ENCODE data around the gene ZNF837.
A peak's percentile ranks its signal among the peaks of the same experiment; 100 is the strongest.
"Not testable (repeated sequence)": the region's sequence is repeated elsewhere in the genome, so short reads cannot be mapped to it uniquely, and the experiment has no call there.

The ZNF837 gene

DNA sequence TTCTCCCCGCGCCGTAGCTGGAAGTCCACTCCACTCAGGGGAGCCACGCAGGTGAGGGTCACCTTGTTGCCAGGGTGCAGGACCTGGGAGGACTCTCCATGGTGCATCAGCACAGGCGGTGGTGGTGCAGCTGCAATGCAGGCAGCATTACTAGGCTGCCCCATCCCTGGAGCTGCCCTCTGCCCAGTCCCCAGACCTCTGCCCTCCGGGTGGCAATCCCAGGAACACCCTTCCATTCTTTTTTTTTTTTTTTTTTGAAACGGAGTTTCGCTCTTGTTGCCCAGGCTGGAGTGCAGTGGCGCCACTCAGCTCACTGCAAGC, 29.3 kb downstream of the ZNF837 start:
- TF ChIP-seq, protein P1, sequence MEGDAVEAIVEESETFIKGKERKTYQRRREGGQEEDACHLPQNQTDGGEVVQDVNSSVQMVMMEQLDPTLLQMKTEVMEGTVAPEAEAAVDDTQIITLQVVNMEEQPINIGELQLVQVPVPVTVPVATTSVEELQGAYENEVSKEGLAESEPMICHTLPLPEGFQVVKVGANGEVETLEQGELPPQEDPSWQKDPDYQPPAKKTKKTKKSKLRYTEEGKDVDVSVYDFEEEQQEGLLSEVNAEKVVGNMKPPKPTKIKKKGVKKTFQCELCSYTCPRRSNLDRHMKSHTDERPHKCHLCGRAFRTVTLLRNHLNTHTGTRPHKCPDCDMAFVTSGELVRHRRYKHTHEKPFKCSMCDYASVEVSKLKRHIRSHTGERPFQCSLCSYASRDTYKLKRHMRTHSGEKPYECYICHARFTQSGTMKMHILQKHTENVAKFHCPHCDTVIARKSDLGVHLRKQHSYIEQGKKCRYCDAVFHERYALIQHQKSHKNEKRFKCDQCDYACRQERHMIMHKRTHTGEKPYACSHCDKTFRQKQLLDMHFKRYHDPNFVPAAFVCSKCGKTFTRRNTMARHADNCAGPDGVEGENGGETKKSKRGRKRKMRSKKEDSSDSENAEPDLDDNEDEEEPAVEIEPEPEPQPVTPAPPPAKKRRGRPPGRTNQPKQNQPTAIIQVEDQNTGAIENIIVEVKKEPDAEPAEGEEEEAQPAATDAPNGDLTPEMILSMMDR (IDR thresholded peaks at IDR 0.05; ENCODE audit: insufficient read depth, missing control alignments): no peak
- no peak for DNase-seq (ENCODE audit: insufficient read length, low spot score)
- no peak for FAIRE-seq

DNA sequence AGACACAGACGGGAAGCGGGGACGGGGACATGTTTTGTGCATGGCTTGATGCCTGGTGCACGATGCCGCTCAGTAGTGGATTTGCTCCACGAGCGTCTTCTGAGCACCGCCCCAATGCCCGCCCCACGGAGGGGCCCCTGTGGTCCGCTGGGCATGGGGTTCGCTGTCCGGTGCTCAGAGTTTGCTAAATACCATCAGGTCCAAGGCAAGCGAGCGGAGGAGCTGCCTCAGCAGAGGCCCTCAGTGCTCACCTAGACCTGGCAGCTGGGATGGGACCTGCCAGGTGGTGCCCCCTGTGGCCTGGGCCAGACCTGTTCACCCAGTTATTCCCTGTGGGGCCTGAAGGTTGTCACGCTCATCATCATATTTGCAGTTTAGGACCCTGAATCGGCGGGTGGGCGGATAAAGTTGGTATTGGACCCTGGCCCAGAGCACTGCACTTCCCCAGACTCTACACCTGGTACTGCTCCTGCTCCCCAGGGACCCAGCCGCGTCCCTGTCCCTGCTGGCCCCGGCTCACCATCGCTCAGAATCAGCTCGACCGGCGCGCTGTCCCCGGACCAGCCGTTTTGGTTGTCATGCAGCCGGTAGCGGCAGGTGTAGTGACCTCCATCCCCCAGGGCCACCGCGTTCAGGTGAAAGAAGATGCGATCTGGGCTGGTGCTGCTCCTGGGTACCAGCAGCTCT, 29.8 kb downstream of the ZNF837 start:
- FAIRE-seq (no peak), DNase-seq (ENCODE audit: insufficient read length, low spot score) (no peak)
- TF ChIP-seq, protein P1 (IDR thresholded peaks at IDR 0.05; ENCODE audit: insufficient read depth, missing control alignments): no peak

DNA sequence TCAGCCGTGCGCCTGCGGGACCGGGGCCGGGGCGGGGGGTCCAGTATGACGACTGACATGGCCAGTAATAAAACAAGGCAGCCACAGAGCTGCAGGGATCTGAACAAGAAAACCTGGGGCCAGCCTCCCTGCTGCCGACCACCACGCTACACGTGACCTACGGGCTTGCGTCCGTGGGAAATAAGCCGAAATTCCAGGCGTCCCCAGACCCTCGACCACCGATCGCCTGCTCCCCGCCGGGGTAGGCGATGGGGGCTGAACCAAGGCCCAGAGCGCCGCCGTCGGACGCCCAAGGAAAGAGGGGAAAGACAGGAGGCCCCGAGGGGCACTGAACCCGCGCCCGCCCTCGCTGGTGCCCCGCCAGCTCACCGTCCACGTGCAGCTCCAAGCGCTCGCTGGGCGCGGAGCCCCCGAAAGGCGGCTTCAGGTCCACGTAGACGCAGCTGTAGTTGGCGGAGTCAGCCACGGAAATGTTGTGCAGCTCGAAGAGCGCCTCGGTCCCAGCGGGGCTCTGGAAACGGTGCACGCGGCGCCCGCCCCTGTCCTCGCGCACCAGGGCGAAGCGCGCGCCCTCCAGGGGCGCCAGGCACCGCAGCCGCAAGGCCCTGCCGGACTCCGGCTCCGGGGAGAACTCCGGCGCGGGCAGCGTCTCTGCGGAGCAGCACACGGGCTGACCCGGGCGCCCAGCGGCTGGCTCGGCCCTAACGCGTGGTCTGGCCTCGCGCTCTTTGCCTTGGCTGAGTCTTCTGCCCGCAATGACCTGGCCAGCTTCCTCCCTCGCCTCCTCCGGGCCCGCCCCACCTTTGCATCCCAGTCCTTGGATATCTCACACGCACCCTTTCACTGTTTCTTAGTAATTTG, 30.6 kb downstream of the ZNF837 start:
- TF ChIP-seq, protein P1 (IDR thresholded peaks at IDR 0.05; ENCODE audit: insufficient read depth, missing control alignments): no peak
- FAIRE-seq: no peak
- no peak for DNase-seq (ENCODE audit: insufficient read length, low spot score)

DNA sequence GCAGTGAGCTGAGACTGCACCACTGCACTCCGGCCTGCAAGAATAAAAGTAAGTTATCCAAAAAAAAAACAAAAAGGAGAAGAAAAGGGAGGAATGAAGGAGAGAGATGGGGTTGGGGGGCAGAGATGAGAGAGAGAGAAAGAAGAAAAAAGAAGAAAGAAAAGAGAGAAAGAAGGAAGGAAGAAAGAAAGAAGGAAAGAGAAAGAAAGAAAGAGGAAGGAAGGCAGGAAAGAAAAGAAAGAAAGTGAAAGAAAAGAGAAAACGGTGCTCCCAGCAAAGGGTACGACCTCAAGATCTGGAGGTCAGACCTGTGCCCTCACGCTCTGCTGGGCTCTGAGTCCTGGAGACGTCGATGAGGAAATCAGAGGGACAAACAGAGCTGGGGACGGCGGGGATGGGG, 31.2 kb downstream of the ZNF837 start:
- no peak for FAIRE-seq
- TF ChIP-seq, protein P1 (IDR thresholded peaks at IDR 0.05; ENCODE audit: insufficient read depth, missing control alignments): no peak
- no peak for DNase-seq (ENCODE audit: insufficient read length, low spot score)

DNA sequence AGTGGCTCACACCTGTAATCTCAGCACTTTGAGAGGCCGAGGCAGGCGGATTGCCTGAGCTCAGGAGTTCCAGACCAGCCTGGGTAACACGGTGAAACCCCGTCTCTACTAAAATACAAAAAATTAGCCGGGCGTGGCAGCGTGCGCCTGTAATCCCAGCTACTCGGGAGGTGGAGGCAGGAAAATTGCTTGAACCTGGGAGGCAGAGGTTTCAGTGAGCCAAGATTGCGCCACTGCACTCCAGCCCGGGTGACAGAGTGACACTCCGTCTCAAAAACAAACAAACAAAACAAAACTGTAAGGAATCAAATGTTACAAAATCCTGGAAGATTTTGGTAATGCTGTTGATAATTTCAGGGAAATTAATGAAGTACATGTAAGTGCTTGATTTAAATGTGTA, 32.8 kb downstream of the ZNF837 start:
- DNase-seq (ENCODE audit: insufficient read length, low spot score); FAIRE-seq: not testable (repeated sequence)

DNA sequence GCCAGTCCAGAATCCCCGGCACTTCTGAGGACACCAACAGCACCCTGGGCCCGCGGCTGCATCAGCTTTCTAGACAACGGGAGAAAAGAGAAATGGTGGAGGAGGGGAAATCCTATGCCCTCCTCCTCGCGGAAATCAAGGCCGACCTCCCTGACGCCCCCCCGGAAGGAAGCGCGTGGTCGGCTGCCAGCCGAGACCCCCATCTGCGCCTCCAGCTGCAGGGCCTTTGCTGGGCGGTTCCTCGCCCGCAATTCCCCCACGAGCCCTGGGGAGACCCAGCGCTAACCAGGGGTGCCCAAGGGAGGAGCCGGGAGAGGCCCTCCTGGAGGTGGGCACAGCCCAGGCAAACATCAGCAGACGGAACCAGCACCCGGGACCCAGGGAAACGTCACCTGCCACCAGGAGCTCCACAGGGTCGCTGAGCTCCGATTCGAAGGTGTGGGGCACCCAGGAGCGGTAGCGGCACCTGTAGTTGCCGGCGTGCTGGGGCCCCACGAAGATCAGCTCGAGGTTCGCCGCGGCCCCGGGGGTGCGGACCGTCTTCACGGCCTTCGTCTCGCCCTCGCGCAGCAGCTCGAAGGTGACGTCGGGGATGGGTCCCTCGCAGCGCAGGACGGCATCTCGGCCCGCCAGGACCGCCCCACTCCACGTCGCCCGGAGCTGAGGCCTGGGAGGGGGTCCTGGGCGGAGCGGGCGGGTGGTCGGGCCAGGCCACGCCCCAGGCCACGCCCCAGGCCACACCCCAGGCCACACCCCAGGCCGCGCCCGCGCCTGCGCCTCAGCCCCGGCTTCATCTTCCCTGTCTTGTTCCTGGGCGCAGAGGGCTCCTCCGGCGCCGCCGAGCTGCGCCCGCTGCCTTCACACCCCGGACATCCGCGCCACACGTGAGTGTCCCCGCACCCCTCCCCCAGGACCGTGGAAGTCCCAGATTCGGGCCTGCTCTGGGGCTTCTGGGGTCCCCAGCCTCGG, 33.6 kb downstream of the ZNF837 start:
- FAIRE-seq (no peak), DNase-seq (ENCODE audit: insufficient read length, low spot score) (peak; percentile 70)
- TF ChIP-seq, protein P1 (IDR thresholded peaks at IDR 0.05; ENCODE audit: insufficient read depth, missing control alignments): no peak

DNA sequence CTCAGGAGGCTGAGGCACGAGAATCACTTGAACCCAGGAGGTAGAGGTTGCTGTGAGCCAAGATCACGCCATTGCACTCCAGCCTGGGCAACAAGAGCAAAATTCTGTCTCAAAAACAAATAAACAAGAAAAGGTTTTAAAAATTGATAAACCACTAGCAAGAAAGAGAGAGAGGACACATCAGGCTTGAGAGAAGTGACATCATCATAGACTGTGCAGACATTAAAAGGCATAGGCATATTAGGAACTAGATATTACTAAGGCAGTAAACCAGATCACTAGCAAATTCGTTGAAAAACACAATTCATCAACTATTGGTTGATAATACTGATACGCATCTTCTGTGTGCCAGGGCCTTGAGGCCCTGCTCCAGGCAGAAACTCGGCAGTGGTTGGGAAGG, 35.3 kb downstream of the ZNF837 start:
- DNase-seq (ENCODE audit: insufficient read length, low spot score) (no peak), FAIRE-seq (no peak)
- TF ChIP-seq, protein P1 (IDR thresholded peaks at IDR 0.05; ENCODE audit: insufficient read depth, missing control alignments): no peak
